Kidney glomerular epithelial cell (primary cell): ENCODE measurements around the gene CYP39A1.
"Not testable (repeated sequence)": the region's sequence is repeated elsewhere in the genome, so short reads cannot be mapped to it uniquely, and the experiment has no call there.

Experiments
- DNase-seq: peaks from one replicate; lab custom pipeline; 2025; lab: John Stamatoyannopoulos, UW

CYP39A1 gene

GRCh38 chr6:46648869-46649492, 3.6 kb downstream of the CYP39A1 start:
- no peak for DNase-seq

- DNase-seq, result not testable (repeated sequence)
Measured at GRCh38 chr6:46648108-46648507, 4.5 kb downstream of the CYP39A1 start.

GRCh38 chr6:46645265-46645664, 7.4 kb downstream of the CYP39A1 start:
- DNase-seq, result no peak

GRCh38 chr6:46642928-46643751, 9.5 kb downstream of the CYP39A1 start:
- peak; percentile 8 for DNase-seq

- DNase-seq, result no peak
Measured at GRCh38 chr6:46638650-46639049, 14.0 kb downstream of the CYP39A1 start.

GRCh38 chr6:46637933-46638332, 14.7 kb downstream of the CYP39A1 start:
- no peak for DNase-seq

- DNase-seq, result no peak
Measured at GRCh38 chr6:46637145-46637544, 15.5 kb downstream of the CYP39A1 start.

- no peak for DNase-seq
Measured at GRCh38 chr6:46635462-46635861, 17.2 kb downstream of the CYP39A1 start.

- DNase-seq, result no peak
Measured at GRCh38 chr6:46632053-46632452, 20.6 kb downstream of the CYP39A1 start.

- no peak for DNase-seq
Measured at GRCh38 chr6:46629691-46630090, 22.9 kb downstream of the CYP39A1 start.

GRCh38 chr6:46628976-46629375, 23.6 kb downstream of the CYP39A1 start:
- DNase-seq, result no peak

- no peak for DNase-seq
Measured at GRCh38 chr6:46628498-46628897, 24.1 kb downstream of the CYP39A1 start.

GRCh38 chr6:46626976-46627375, 25.6 kb downstream of the CYP39A1 start:
- DNase-seq, result no peak

- DNase-seq, result peak; percentile 27
Measured at GRCh38 chr6:46626228-46626909, 26.2 kb downstream of the CYP39A1 start.

- no peak for DNase-seq
Measured at GRCh38 chr6:46618726-46619125, 33.9 kb downstream of the CYP39A1 start.

GRCh38 chr6:46612645-46613044, 40.0 kb downstream of the CYP39A1 start:
- no peak for DNase-seq

GRCh38 chr6:46610862-46611553, 41.6 kb downstream of the CYP39A1 start:
- no peak for DNase-seq

- DNase-seq, result peak; percentile 21
Measured at GRCh38 chr6:46606338-46606737, 46.3 kb downstream of the CYP39A1 start.

- no peak for DNase-seq
Measured at GRCh38 chr6:46605091-46605797, 47.4 kb downstream of the CYP39A1 start.

- DNase-seq, result no peak
Measured at GRCh38 chr6:46598215-46598614, 54.4 kb downstream of the CYP39A1 start.

- DNase-seq, result no peak
Measured at GRCh38 chr6:46592740-46593139, 59.9 kb downstream of the CYP39A1 start.

- no peak for DNase-seq
Measured at GRCh38 chr6:46592046-46592445, 60.6 kb downstream of the CYP39A1 start.
